Upper lobe of left lung (tissue), 4 donors: ENCODE measurements around the gene KDM2B.

Experiments used
- EP300 ChIP-seq, 4 donors: sonication (generic); formaldehyde crosslinking; IDR thresholded peaks; one replicate each; pipeline ENCODE4 v1.5.1; 2017; ENCODE audit warnings: antibody characterized with exemption in 4 of 4, control low read depth in 2 of 4
- POLR2A ChIP-seq, 4 donors: fragments of 450-650 bp; IDR thresholded peaks; one replicate each; pipeline ENCODE4 v1.5.1; 2016 to 2017; ENCODE audit warnings: antibody characterized with exemption in 4 of 4, mild to moderate bottlenecking in 2 of 4

GRCh38 chr12:121390856-121391255 is 190.0 kb downstream of the KDM2B start:
- TF ChIP-seq POLR2A (IDR thresholded peaks at IDR 0.05), result no peak
- no peak for TF ChIP-seq EP300 (IDR thresholded peaks at IDR 0.05)
